ENCODE measurements around the gene CHCHD3.

CHCHD3 gene

DNA sequence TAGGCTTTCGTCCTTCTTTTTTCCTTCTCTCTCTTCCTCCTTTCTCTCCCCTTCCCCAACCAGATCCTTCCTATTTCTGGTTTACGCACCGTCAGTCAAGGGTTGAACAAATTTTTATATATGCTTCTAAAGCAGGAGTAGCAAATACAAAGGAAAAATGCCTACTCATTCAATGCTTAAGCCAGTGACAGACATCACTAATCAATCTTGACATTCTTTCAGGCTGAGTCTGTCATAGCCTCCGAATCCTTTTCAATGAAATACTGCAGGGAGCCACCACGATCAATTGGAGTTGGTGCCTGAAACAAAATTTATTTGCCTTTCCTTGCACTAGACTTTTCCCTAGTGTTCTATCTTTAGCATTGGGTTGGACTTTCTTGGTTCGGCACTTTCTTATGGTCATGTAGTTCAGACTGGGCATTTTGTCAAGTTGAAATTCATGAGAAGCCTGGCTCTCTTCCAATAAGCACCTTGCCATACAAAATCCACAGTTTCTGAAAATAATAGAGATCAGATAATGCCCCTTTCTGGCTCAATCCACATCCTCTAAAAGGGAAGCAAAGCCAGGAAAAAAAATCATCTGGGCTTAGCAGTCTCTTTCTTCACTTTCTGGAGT lies 266.1 kb downstream of the CHCHD3 start:
- no peak for DNase-seq (ENCODE audit: low read depth)

DNA sequence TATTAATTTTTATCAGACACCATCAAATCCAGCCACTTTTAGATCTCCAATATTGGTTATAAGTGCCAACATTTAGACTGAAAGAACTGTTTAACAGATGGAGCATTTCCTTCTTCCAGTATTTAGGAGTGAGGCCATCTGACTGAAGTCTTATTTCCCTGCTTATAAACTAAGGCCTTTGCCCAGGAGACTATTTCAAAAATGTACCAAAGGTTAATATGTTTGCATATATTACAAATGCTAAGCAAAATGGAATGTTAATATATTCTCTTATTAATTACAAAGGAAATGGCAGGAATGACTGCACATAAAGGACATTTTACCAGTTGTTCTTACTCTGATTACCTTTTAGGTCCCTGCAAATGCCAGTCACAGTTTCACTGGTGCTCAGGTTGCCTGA lies 266.8 kb downstream of the CHCHD3 start:
- no peak for DNase-seq (ENCODE audit: low read depth)

DNA sequence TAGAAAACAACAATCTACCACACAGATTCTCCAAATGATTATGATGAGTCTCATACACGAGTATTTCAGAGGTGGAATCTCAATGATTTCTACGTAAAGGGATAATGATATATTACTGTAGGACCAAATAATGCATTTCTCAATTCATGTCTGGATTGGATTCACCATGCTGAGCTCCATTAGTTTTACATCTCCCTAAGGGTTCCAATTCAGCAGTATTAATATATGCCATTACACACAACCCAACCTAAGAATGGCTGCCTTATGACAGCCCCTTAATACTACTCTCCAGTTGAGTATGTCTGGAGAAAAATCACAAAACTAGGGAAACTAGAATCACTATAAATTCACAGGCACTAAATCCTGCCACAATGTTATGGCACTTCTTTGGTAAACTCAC lies 271.3 kb downstream of the CHCHD3 start:
- DNase-seq (ENCODE audit: low read depth), result no peak

DNA sequence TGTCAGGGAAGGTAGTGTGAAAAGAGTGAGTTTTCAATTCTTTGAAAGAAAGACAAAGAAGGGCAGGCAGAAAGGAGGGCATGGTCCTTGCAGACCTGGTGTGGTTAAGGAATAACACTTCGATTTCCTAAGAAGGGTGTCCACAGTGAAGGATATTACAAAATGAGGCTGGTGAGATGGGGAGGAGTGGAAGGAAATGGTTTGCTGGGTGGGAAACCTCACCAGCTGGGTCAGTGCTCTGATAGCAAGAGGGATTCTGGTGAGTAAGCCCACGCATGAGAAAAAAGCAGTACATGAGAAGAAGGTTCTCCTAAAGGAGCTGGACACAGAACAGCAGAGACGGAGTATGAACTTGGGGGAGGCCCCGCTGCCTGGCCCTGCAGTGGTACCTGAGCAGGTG lies 275.1 kb downstream of the CHCHD3 start:
- no peak for DNase-seq (ENCODE audit: low read depth)

DNA sequence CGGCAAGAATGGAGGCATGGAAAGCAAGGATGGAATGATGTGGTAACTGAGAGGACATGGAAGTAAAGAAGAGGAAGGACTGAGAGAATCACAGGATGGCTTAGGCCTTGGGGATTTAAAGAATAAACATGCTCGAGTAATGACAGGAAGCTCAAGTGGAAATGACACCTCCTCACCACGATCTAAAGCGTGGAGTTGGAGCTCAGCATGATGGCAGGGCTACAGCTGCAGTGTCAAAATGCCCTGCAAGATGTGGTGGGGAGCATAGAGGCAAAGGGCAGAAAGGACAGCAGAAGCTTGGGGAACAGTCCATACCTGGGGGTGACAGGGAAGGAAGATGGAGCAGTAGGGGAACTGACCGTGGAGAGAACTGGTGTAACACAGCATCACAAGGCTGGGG lies 276.1 kb downstream of the CHCHD3 start:
- DNase-seq (ENCODE audit: low read depth), result no peak

DNA sequence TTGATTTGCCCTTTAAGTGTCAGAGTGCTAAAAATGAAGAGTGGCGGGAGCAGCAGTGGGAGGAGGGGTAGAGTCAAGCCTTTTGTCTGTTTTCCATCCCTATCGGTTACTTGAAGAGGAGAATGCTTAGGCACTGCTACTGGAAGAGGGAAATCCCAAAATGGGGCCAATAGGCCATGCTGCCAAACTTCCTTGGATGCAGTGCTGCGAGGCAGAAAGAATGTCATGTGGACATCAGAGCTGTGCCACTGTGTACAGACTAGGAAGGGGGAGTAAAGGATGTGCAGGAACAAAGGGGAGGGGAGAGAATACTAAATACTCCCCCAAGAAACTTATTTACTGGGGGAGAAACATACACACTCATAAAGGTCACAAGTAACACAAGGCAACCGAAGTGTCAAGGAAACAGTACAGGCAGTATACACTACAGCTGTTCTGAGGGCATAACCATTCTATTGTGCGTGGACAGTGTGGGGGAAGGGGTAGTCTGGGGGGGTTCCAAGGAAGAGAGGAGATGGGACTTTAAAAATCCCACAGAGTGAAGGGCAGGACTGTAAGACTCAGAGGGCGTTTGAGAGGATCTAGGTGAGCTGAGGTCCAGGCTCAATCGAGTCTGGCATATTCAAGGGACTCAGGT lies 276.9 kb downstream of the CHCHD3 start:
- no peak for DNase-seq (ENCODE audit: low read depth)

DNA sequence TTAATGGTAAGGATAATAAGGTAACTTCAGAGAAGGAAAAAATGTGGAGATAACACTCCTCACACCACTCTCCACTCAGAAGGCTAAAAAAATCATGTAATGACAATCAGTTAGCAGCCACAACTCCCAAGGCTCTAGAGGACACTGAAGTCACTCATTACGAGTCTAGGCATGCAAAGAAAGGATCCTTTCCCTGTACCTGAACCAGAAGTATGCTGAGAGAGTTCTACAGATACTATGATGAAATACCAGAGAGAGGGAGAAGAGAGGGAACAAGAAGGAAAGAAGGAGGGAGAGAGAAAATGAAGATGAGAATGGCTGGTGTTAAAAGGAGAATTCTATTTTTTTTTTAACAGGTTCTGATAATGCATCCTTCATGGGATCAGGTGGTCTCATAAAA lies 281.4 kb downstream of the CHCHD3 start:
- DNase-seq (ENCODE audit: low read depth), result no peak

DNA sequence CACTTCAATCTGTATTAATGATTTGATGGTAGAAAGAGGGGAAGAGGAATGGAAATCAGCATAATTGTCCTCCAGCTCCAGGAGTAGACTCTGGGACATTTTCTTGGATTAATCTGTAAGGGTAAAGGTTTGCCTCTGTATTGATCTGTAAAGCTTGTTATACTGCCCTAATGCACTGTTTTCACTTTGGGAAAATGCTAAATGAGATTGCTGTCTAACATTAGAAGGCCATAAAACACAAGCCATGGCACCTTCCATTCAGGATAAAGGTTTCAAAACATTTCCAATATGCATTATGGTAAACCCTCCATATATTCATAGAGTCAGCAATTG lies 282.8 kb downstream of the CHCHD3 start:
- DNase-seq (ENCODE audit: low read depth), result no peak

DNA sequence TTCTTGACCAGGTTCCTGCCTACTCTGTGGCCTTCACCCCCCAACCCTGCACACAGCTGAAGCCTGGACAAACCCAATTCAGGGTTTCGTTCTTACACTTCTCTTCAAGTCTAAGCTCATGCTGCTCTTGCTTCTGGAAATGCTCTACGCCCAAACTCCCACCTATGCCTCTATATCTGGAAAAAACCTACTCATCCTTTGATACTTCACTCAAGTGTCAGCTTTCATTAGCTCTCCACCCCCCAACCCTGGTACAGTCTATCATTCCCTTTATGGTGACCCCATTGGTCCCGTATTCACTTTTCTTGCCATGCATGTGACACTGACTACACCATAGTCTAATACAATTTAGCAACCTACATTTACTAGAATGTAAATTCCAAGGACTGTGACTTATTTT lies 284.7 kb downstream of the CHCHD3 start:
- no peak for DNase-seq (ENCODE audit: low read depth)

DNA sequence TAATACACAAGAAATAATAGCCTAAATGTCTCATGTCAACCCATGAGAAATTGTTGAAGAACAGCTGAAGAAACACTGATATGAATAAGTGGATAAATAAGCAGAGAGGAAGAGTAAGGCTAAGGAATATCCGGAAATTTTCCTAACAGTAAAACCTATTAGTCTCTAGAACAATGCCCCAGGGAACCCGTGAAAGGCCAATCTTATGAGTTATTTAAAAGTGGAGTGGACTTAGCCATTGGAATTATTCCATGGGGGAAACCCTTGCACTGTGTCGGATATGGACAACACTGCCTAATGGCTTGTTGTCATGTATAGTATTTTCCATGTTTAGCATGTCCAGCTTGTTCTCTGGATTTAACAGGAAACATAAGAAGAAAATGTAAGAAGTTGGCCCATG lies 288.4 kb downstream of the CHCHD3 start:
- no peak for DNase-seq (ENCODE audit: low read depth)

DNA sequence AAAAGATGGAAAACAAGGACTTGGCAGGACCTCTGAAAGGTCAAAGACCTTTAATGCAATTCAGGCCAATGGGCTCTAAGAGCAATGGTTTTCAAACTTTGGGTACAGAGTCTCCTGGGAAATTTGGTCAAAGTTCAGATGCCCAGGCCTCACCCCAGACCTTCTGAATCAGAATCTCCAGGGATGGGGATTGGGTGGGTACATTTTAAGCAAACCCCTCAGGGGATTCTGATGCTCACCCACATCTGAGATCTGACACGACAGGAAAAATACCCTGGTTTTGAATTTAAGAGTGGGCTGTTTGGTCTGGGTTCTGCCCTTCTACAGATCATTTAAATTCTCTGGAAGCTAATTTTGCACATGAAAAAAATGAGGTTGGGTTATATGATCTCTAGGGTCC lies 290.9 kb downstream of the CHCHD3 start:
- no peak for DNase-seq (ENCODE audit: low read depth)

DNA sequence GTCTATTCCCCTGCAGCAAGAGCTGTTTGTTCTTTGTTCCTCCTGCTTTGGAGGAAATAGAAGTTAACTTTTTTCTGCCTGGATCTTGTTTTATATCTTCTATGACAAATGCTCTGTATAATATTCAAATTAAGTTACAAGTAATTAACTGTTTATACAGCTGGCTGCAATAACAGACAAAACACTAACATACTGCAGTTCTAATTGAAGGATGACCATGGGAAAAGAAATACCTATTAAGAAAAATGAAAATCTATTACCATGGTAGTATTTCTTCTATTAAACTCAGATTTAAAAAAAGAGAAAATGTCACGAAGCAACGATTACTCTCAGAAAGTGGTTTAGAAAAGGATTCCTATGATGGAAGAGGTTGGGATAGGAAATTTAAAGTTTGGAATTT lies 291.8 kb downstream of the CHCHD3 start:
- DNase-seq (ENCODE audit: low read depth), result no peak

DNA sequence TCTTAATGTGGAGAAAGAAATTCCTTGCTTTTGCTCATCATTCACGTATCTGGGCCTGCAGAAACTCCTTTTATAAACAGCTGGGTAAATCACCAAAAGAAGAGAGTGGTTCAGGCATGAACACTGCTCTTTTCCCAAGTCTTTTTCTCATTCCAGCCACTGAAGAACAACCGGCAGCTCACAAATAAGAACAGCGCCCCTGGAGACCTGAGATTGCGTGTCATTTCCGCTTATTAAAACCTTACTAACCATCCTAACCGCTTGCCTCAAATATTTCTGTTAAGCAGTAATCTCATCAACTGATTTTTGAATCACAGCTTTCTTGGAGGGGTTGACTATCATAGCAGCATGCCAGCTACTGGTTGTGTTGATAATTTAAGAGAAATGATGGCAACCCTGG lies 292.6 kb downstream of the CHCHD3 start:
- no peak for DNase-seq (ENCODE audit: low read depth)

DNA sequence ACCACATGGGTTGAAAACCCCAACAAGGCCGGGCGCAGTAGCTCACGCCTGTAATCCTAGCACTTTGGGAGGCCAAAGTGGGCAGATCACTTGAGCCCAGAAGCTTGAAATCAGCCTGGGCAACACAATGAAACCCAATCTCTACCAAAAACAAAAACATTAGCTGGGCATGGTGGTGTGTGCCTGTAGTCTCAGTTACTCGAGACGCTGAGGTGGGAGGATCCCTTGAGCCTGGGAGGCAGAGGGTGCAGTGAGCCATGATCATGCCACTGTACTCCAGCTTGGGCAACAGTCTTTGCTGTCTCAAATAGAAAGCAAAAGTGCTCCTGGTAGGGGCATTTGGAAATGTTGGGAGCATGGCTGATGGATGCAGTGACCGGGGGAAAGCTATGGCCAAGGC lies 296.0 kb downstream of the CHCHD3 start:
- no peak for DNase-seq (ENCODE audit: low read depth)

DNA sequence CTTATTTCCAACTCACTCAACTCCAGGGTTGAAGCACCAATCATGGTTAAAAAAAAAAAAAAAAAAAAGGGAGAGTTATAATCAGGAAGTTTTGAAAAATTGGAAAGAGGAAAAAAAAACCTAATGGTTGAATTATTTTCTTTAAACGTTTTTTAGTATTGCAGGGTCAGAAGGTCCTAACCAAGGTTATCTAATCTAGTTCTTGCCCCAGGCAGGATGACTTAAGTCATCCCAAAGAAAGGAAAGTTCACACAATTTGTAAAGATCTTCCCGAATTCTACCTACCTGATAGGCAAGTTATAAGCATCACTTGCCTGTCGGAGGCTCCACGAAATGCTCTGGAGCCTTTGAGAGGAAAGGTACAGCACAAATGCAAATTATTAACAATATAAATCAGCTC lies 297.5 kb downstream of the CHCHD3 start:
- no peak for DNase-seq (ENCODE audit: low read depth)

DNA sequence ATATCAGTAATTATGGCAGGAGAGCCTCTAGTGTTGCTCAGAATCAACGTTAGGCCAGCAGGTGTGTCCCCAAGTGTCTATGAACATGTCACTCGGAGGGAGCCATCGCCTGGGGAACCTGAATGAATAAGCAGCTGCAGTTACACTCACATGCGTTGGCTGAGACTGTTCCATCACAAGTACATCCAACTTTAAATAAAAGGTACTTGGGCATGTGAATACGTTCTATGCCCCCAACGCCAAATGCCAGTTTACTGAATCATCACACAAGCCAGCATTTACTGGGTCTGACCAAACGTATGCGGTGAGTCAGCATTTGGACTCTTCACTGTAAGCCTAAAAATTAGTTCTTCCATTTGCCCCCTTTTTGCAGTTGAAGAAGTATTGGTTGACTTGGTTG lies 298.1 kb downstream of the CHCHD3 start:
- DNase-seq (ENCODE audit: low read depth), result no peak

DNA sequence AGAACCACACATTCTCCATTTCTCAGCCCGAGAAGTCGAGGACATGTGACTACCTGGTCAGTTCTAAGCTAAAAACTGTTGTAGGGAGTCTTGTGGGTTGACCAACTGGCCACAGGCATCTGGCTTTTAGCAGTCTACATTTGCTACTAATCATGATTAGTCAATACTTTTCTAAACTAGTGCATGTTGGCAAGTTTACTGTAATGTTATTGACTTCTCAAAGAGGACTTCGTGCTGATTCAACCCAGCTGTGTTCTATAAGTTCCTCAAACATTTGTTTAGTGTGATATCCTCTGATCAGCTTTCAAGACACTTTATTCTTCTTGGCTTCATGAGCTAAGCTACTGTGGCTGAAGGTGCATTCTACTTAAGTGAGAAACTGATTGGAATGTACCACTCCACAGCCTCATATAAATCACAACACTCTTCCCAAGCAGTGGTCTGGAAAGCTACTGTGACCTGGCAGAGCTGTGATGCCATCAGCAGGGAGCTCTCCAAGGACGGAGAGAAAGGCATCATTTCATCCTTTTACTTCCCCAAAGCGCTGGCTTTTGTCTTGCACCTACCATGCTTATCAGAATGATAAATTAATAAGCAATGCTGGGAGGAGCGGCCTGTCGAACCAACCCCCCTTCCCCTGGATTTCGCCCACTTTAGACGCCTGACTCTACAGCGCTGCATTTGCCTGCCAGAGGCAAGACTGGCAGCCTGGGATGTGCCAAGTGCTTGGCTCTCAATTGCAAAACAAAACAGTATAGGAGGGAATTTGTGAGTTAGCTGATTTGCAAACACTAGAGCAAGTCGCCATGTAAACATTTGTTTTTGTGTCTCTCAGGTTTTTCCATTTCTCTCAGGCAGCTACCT lies 298.9 kb downstream of the CHCHD3 start:
- DNase-seq (ENCODE audit: low read depth), result no peak

DNA sequence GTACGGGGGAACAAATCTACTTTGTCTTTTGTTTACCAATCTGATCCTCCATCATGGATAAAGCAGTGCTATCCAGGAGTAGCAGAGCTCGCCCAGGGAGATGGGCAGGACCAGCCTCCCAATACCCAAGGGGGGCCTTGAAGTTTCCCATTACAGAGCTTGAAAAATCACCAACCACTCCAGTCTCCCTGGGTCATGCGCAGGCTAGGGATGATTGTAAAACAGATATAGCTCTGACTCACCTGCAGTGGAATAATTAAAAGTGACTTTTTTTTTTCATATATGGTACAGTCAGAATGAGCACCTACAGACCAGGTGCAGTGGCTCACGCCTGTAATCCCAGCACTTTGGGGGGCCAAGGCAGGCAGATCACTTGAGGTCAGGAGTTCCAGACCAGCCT lies 301.1 kb downstream of the CHCHD3 start:
- no peak for DNase-seq (ENCODE audit: low read depth)

DNA sequence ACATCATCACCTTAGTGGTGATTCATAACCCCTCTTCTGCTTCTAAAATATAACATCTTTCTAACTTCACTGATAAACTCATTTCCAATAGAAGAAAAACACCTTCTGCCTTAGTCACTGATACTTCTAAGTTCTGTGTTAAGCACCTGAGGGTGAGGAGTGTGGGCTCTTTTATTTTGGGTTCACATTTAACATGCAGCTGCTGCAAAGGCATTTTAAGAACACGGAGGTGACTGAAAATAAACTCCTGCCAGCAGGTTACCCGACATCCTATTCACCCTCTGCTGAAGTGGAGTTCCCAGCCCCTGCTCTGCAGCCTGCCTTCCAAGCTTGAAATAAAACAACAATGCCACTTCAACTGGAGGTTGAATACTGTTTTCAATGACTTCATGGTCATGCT lies 302.7 kb downstream of the CHCHD3 start:
- no peak for DNase-seq (ENCODE audit: low read depth)

DNA sequence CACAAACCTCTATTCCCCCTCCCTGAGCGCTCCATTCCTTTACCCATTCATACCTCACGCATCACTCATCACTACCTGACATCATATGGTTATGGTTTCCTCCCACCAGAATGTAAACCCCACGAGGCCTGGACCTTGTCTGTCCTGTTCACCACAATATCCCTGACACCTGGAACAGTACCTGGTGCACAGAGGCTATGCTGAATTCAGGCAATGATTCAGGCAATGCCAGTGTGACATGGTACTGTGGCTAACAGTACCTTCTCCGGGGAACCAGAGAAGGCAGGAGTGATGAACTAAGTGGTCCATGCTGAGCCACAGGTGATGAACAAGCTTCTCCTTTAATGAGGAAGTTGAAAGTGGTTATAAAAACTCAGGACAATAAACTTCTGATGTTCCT lies 303.1 kb downstream of the CHCHD3 start:
- no peak for DNase-seq (ENCODE audit: low read depth)

DNA sequence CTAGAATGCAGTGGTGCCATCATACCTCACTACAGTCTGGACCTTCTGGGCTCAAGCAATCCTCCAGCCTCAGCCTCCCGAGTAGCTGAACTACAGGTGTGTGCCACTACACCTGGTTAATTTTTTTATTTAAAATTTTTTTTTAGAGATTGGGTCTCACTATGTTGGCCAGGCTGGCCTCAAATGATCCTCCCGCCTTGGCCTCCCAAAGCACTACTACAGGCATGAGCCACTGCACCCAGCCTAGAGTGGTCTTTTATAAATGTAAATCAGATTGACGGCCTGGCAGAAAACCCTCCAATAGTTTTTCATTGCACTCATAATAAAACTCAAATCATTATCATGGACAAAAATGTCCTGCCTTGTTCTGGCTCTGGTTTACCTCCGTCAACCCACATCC lies 303.9 kb downstream of the CHCHD3 start:
- DNase-seq (ENCODE audit: low read depth), result no peak

DNA sequence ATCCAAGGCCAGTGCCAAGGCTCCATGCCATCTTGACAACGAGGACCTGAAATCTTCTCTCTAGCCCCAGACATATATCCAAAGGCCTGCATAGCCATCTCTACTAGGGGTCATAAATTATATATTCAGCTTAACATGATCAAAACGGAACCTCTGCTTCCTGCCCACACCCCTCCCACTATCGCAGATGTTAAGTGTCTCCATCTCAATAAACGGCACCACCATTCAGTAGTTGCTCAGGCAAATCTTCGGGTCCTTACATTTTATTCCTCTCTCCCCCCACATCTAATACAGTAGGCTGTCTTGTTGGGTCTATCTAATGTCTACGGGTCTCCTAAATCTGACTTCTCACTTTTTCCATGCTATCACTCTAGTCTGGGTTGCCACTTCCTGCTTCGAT lies 304.5 kb downstream of the CHCHD3 start:
- DNase-seq (ENCODE audit: low read depth), result no peak

DNA sequence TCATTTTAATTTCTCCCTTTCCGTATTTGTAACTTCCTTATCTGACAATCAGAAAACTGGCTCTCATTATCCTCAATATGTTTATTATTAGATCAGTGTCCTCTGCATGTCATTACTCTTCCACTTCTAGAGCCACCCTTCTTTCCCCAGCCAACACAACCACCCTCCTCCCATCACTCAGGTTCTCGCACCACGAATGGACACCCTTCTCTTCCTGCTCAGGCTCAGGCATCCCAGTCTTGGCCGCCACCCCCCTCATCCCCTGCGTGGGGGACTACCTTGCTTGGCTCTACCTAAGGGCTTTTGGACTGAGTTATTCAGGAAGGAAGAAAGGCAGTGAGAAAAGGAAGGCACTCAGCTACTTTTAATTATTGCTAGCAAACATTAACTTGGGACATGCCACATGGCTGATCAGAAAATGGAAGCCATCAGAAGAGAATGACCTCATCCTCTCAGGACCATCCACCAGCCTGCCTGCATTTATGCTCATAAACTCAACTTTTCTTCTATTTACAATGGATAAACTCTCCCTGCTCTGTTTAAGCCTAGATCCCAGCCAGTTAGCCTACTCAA lies 305.8 kb downstream of the CHCHD3 start:
- no peak for DNase-seq (ENCODE audit: low read depth)
